A549 (cell line): Measurements from ENCODE around the gene CSTF1.

Source experiments
- EP300 ChIP-seq, 2 experiments: fragments of >200 bp; sonication (Bioruptor Twin); formaldehyde crosslinking; IDR thresholded peaks; 2 replicates in 1 of 2; 3 replicates in 1 of 2; pipeline ENCODE4 v1.6.1; 2016 to 2017
- POLR2A ChIP-seq: IDR thresholded peaks from 2 replicates; pipeline ENCODE4 v1.6.1; 2012; ENCODE audit warnings: mild to moderate bottlenecking, low read length
- TF ChIP-seq, protein P1 (sequence below): IDR thresholded peaks from 2 replicates; pipeline ENCODE4 v1.6.1; 2012

DNA sequence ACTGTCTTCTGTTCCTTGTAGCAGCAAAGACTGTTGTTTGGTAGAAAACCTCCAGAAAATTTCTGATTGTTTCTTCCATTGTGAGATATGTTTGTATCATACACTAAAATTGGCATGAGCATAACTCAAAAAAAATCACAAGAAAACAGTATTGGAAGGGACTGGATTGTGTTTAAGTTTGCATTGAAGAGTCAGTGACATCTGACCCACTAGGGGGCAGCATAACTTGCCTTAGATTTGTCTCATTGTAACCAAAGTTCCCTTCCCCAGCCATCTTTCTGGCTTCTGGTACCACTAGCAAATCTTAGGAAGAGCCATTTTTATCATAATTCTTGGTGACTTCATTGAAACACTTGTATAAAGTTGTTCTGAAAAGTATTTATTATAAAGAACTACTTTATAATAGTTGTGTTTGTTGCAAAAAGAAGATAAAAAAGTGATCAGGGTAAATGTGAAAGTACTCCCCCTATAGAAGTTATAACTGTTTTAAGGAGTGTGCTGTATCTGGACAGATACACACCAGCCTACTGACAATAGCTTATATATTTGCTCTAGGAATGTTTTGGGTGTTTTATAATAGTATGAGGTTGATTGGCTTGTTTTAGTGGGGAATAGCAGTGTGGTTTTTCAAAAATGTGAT, 7.7 kb downstream of the CSTF1 start:
- no peak for TF ChIP-seq EP300 (IDR thresholded peaks at IDR 0.05)
- TF ChIP-seq, protein P1, sequence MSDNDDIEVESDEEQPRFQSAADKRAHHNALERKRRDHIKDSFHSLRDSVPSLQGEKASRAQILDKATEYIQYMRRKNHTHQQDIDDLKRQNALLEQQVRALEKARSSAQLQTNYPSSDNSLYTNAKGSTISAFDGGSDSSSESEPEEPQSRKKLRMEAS = no peak
- TF ChIP-seq POLR2A = no peak
